ENCODE results near the gene EFNA2.
A peak's percentile ranks its signal among the peaks of the same experiment; 100 is the strongest.

EFNA2 gene

GRCh38 chr19:1266129-1266915, 19.4 kb upstream of the EFNA2 start:
- in situ Hi-C loops (cut with HindIII; ENCODE audit: low pct_ligation_motif_present, low sequenced_read_pairs): no loop called here
- H3K4me3 ChIP-seq (ENCODE audit: low read depth, low read length): peak overlapping the region; percentile 46
- DNase-seq: peak; percentile 66
- peaks cover 6% of the 10 kb centered on the region for H3K36me3 ChIP-seq (replicated peaks)
- peak overlapping the region; percentile 65 for H3K27ac ChIP-seq
- TF ChIP-seq CTCF (IDR thresholded peaks at IDR 0.05; ENCODE audit: low read depth, low read length, missing control alignments): no peak
- H3K27me3 ChIP-seq (replicated peaks): no peaks in the 10 kb centered on the region

- in situ Hi-C loops (cut with HindIII; ENCODE audit: low pct_ligation_motif_present, low sequenced_read_pairs): no loop called here
- H3K27me3 ChIP-seq (replicated peaks): no peaks in the 10 kb centered on the region
- peak overlapping the region; percentile 46 for H3K4me3 ChIP-seq (ENCODE audit: low read depth, low read length)
- peaks cover 13% of the 10 kb centered on the region for H3K36me3 ChIP-seq (replicated peaks)
- no peak for DNase-seq
- TF ChIP-seq CTCF (IDR thresholded peaks at IDR 0.05; ENCODE audit: low read depth, low read length, missing control alignments): peak; percentile 72
- H3K27ac ChIP-seq: peak overlapping the region; percentile 18
Observed at GRCh38 chr19:1266916-1267476, 18.7 kb upstream of the EFNA2 start.

DNA sequence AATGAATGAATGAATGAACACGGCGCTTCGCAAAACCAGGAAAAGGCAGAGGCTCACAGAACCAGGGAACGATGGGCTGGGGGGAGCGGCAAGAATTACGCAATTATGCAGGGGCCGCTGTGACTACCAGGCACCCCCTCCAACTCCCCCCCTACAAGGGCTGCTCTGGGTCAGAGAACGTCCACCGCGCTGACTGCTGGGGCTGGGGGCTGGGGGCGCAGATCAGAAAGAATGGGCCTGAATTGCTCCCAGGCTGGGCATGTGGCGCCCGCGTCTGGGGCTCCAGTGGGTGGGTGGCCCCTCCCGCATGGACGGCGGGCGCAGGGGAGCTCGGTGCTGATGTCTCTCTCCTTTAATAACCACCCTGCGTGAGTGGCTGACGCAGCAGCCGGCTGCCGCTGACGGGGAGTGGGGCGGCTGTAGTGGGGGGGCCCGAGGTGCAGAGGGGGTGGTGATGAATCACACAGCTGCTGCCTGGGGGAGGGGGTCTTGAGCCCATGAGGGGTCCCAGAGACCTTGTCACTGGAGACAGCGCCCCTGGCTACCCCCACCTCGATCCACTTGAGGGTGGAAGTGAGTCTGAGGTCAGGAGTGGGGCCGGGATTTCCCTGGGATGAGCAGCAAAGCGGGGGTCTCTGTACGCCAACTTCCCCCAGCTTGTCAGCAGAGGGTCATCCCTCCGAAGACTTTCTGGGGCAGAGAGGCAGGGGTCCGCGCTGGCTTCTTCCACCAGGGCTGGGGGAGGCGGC, 18.0 kb upstream of the EFNA2 start:
- no peak for DNase-seq
- no peaks in the 10 kb centered on the region for H3K27me3 ChIP-seq (replicated peaks)
- H3K27ac ChIP-seq: no peak overlapping the region
- in situ Hi-C loops (cut with HindIII; ENCODE audit: low pct_ligation_motif_present, low sequenced_read_pairs): no loop called here
- TF ChIP-seq CTCF (IDR thresholded peaks at IDR 0.05; ENCODE audit: low read depth, low read length, missing control alignments): no peak
- peak overlapping the region; percentile 46 for H3K4me3 ChIP-seq (ENCODE audit: low read depth, low read length)
- H3K36me3 ChIP-seq (replicated peaks): peaks cover 18% of the 10 kb centered on the region

GRCh38 chr19:1268226-1269064, 17.2 kb upstream of the EFNA2 start:
- in situ Hi-C loops (cut with HindIII; ENCODE audit: low pct_ligation_motif_present, low sequenced_read_pairs): no loop called here
- H3K4me3 ChIP-seq (ENCODE audit: low read depth, low read length): no peak overlapping the region
- no peak for TF ChIP-seq CTCF (IDR thresholded peaks at IDR 0.05; ENCODE audit: low read depth, low read length, missing control alignments)
- no peak for DNase-seq
- H3K27me3 ChIP-seq (replicated peaks): no peaks in the 10 kb centered on the region
- H3K36me3 ChIP-seq (replicated peaks): peaks cover 26% of the 10 kb centered on the region
- peak overlapping the region; percentile 18 for H3K27ac ChIP-seq

GRCh38 chr19:1269065-1269477, 16.6 kb upstream of the EFNA2 start, which contains the start of gene CIRBP:
Gene CIRBP, plus strand, starts transcription at chr19:1269332. Its CDS starts 1,602 bp downstream, at chr19:1270934.
- Histone ChIP-seq H3K27me3 (replicated peaks) (no peaks in the 10 kb centered on the region), H3K36me3 (replicated peaks) (peaks cover 30% of the 10 kb centered on the region), H3K27ac (peak within 1 kb of the TSS; percentile 79), H3K4me3 (ENCODE audit: low read depth, low read length) (peak within 1 kb of the TSS; percentile 68)
- TF ChIP-seq CTCF (IDR thresholded peaks at IDR 0.05; ENCODE audit: low read depth, low read length, missing control alignments): no peak
- in situ Hi-C loops (cut with HindIII; ENCODE audit: low pct_ligation_motif_present, low sequenced_read_pairs): no loop called here
- peak; percentile 99 for DNase-seq
